Prostate gland (tissue), 2 donors: Measurements from ENCODE around the gene MGAT1. TPM values are rescaled to one million over a fixed set of nuclear protein-coding genes. Genes with fewer than 3 reads are reported as not detected.
A peak's percentile ranks its signal among the peaks of the same experiment; 100 is the strongest.
"Not testable (repeated sequence)": the region's sequence is repeated elsewhere in the genome, so short reads cannot be mapped to it uniquely, and the experiment has no call there.

Source experiments
- DNase-seq: peaks from one replicate; pipeline ENCODE4 v3.0.0-alpha.2; 2019; ENCODE audit warnings: low spot score
- H3K27ac ChIP-seq, 2 donors: fragments of 200-600 bp; sonication (generic); 2 replicates each; pipeline ENCODE4 v1.5.1; 2017 to 2019
- H3K27me3 ChIP-seq: fragments of 200-600 bp; sonication (generic); replicated peaks from 2 replicates; pipeline ENCODE4 v1.5.1; 2019; ENCODE audit not compliant: insufficient read depth
- H3K36me3 ChIP-seq, 2 donors: fragments of 200-600 bp; sonication (generic); 1 replicate in 1 of 2; 2 replicates in 1 of 2; pipeline versions ENCODE4 v1.5.1 to v1.8.1; 2017 to 2019
- H3K4me1 ChIP-seq: fragments of 200-600 bp; sonication (generic); replicated peaks from 2 replicates; pipeline ENCODE4 v1.5.1; 2019
- H3K4me3 ChIP-seq, 2 donors: fragments of 200-600 bp; sonication (generic); 2 replicates each; pipeline ENCODE4 v1.5.1; 2017 to 2019
- H3K9me3 ChIP-seq: fragments of 200-600 bp; sonication (generic); 2 replicates; pipeline ENCODE4 v1.5.1; 2017
- CTCF ChIP-seq, 4 experiments: fragments of 200-600 bp in 2 of 4; fragments of 450-650 bp in 2 of 4; sonication (generic) in 2 of 4; IDR thresholded peaks; 1 replicate in 3 of 4; 2 replicates in 1 of 4; pipeline ENCODE4 v1.5.1; 2016 to 2019; ENCODE audit warnings: antibody characterized with exemption in 4 of 4, mild to moderate bottlenecking in 2 of 4, moderate library complexity in 2 of 4
- POLR2A ChIP-seq: fragments of 450-650 bp; IDR thresholded peaks from one replicate; pipeline ENCODE4 v1.6.1; 2016; ENCODE audit warnings: antibody characterized with exemption, mild to moderate bottlenecking
- POLR2AphosphoS5 ChIP-seq: sonication (generic); formaldehyde crosslinking; IDR thresholded peaks from one replicate; pipeline ENCODE4 v1.6.1; 2017; ENCODE audit warnings: antibody characterized with exemption
- WGBS: methylation state at CpG from one replicate; pipeline ENCODE4 v1.1.5; 2018; 5-methylcytosine and 5-hydroxymethylcytosine counted together
- intact Hi-C: fragments of 100-400 bp; cut with DNase I; formaldehyde crosslinking; loops from one replicate; pipeline ENCODE4 v1.14.2; 2022
- total RNA-seq, 2 donors: library from RNA; depleted of rRNA; stranded (reverse); fragments of >200 nt; gene quantifications; one replicate each; pipeline ENCODE4 v1.1.0, GENCODE V29; 2016

Gene MGAT1
- total RNA-seq, 2 donors from 2014 or later: 142 to 159 TPM

- no peak for TF ChIP-seq CTCF (IDR thresholded peaks at IDR 0.05)
- no peak for TF ChIP-seq POLR2A
- TF ChIP-seq POLR2AphosphoS5: no peak
- DNase-seq: no peak
- intact Hi-C loops: no loop called here
- Histone ChIP-seq H3K4me1 (peaks cover 15% of the 10 kb centered on the region), H3K4me3 (no peak overlapping the region), H3K36me3 (peaks cover 4 to 21% of the 10 kb centered on the region in 2 donors), H3K9me3 (no peaks in the 10 kb centered on the region), H3K27ac (no peak overlapping the region), H3K27me3 (no peaks in the 10 kb centered on the region)
- WGBS: 69% methylated on average over 8 of the region's 8 CpGs
These were observed 12.6 kb downstream of the MGAT1 start for GRCh38 chr5:180790020-180790419.

GRCh38 chr5:180788651-180789410 lies 13.8 kb downstream of the MGAT1 start:
- H3K36me3 ChIP-seq: peaks cover 4 to 21% of the 10 kb centered on the region in 2 donors
- not testable (repeated sequence) for H3K27ac ChIP-seq
- intact Hi-C loops: loop anchor here (5.0 kb wide), 1 partner anchor 393 kb away; no protein-coding TSS in a partner anchor

GRCh38 chr5:180787711-180788431 lies 14.7 kb downstream of the MGAT1 start:
- no peak for DNase-seq
- Histone ChIP-seq H3K27ac (no peak overlapping the region), H3K9me3 (no peaks in the 10 kb centered on the region), H3K4me1 (peaks cover 16% of the 10 kb centered on the region), H3K36me3 (peaks cover 4 to 21% of the 10 kb centered on the region in 2 donors), H3K27me3 (no peaks in the 10 kb centered on the region), H3K4me3 (no peak overlapping the region)
- intact Hi-C loops: loop anchor here (5.0 kb wide), 1 partner anchor 394 kb away; no protein-coding TSS in a partner anchor
- TF ChIP-seq POLR2A (no peak), POLR2AphosphoS5 (no peak), CTCF (IDR thresholded peaks at IDR 0.05) (no peak)
- 79% methylated on average over 20 of the region's 20 CpGs for WGBS

More at GRCh38 chr5:180788651-180789410, 13.8 kb downstream of the MGAT1 start:
- not testable (repeated sequence) for H3K27me3 ChIP-seq, H3K9me3 ChIP-seq, H3K4me3 ChIP-seq, DNase-seq
- peaks cover 16% of the 10 kb centered on the region for H3K4me1 ChIP-seq
- WGBS: 92% methylated on average over 19 of the region's 19 CpGs

GRCh38 chr5:180786531-180787398 lies 15.8 kb downstream of the MGAT1 start:
- Histone ChIP-seq H3K4me1 (peaks cover 16% of the 10 kb centered on the region), H3K4me3 (no peak overlapping the region), H3K27ac (peak overlapping the region; percentile 64 to 72), H3K36me3 (peaks cover 0 to 9% of the 10 kb centered on the region in 2 donors), H3K9me3 (no peaks in the 10 kb centered on the region), H3K27me3 (no peaks in the 10 kb centered on the region)
- intact Hi-C loops: loop anchor here (5.0 kb wide), 1 partner anchor 396 kb away; no protein-coding TSS in a partner anchor
- WGBS: 54% methylated on average over 21 of the region's 21 CpGs
- TF ChIP-seq POLR2A: no peak
- DNase-seq: no peak

- DNase-seq: peak; percentile 74
- peak; percentile 59 for TF ChIP-seq POLR2AphosphoS5
- TF ChIP-seq POLR2A: no peak
- H3K27me3 ChIP-seq: no peaks in the 10 kb centered on the region
- H3K27ac ChIP-seq: peak overlapping the region; percentile 64 to 72
- peaks cover 16% of the 10 kb centered on the region for H3K4me1 ChIP-seq
- WGBS: 12% methylated on average over 5 of the region's 5 CpGs
- intact Hi-C loops: loop anchor here (2.0 to 5.0 kb wide), 2 partner anchors 75 to 396 kb away; partner anchors contain the start of gene ZFP62
- H3K4me3 ChIP-seq: no peak overlapping the region
- H3K9me3 ChIP-seq: no peaks in the 10 kb centered on the region
- H3K36me3 ChIP-seq: no peaks in the 10 kb centered on the region
These were observed 16.8 kb downstream of the MGAT1 start for GRCh38 chr5:180785794-180786221.
